WERI-Rb-1 (cell line): ENCODE data around the gene ULK1.
A peak's percentile ranks its signal among the peaks of the same experiment; 100 is the strongest.

Source experiments
- DNase-seq: peaks from one replicate; pipeline ENCODE4 v3.0.0-alpha.2; 2020
- H3K27ac ChIP-seq: fragments of 250-450 bp; sonication (Bioruptor Pico); 2 replicates; pipeline ENCODE4 v1.5.1; 2020; ENCODE audit warnings: mild to moderate bottlenecking, moderate library complexity
- H3K27me3 ChIP-seq: fragments of 250-450 bp; sonication (Bioruptor Pico); 2 replicates; pipeline ENCODE4 v1.5.1; 2021; ENCODE audit warnings: mild to moderate bottlenecking, low read depth, moderate library complexity; ENCODE audit not compliant: insufficient read depth, severe bottlenecking
- H3K36me3 ChIP-seq: fragments of 250-450 bp; sonication (Bioruptor Pico); 2 replicates; pipeline ENCODE4 v1.5.1; 2020; ENCODE audit warnings: mild to moderate bottlenecking, moderate library complexity
- H3K4me3 ChIP-seq: 2 replicates; pipeline ENCODE4 v1.5.1; 2011; ENCODE audit warnings: low read depth, mild to moderate bottlenecking, control low read depth, low read length
- H3K9me3 ChIP-seq: fragments of 250-450 bp; sonication (Bioruptor Pico); 2 replicates; pipeline ENCODE4 v1.5.1; 2021; ENCODE audit warnings: mild to moderate bottlenecking, moderate library complexity; ENCODE audit not compliant: severe bottlenecking
- CTCF ChIP-seq: IDR thresholded peaks from 2 replicates; pipeline ENCODE4 v1.5.1; 2011; ENCODE audit warnings: low read depth, mild to moderate bottlenecking, control low read depth, inconsistent platforms, low read length

Gene ULK1

GRCh38 chr12:131893605-131894312 lies 663 bp upstream of the ULK1 start:
- Histone ChIP-seq H3K9me3 (no peaks in the 10 kb centered on the region), H3K4me3 (no peak overlapping the region), H3K27me3 (no peaks in the 10 kb centered on the region), H3K27ac (no peak overlapping the region), H3K36me3 (peaks cover 17% of the 10 kb centered on the region)
- no peak for TF ChIP-seq CTCF
- no peak for DNase-seq

- no peaks in the 10 kb centered on the region for H3K9me3 ChIP-seq
- no peaks in the 10 kb centered on the region for H3K27me3 ChIP-seq
- peak overlapping the region; percentile 52; the same call in 1 of the 2 replicates for H3K27ac ChIP-seq
- no peak for DNase-seq
- H3K4me3 ChIP-seq, result peak overlapping the region; percentile 54
- no peak for TF ChIP-seq CTCF
- peaks cover 17% of the 10 kb centered on the region for H3K36me3 ChIP-seq
These were observed 688 bp downstream of the ULK1 start for GRCh38 chr12:131894981-131895639.

GRCh38 chr12:131895640-131896079 lies 1.2 kb downstream of the ULK1 start:
- peaks cover 17% of the 10 kb centered on the region for H3K36me3 ChIP-seq

GRCh38 chr12:131896080-131896810 lies 1.8 kb downstream of the ULK1 start:
- DNase-seq, result peak; percentile 88
- H3K4me3 ChIP-seq, result peak overlapping the region; percentile 54
- peaks cover 17% of the 10 kb centered on the region for H3K36me3 ChIP-seq
- no peaks in the 10 kb centered on the region for H3K27me3 ChIP-seq
- no peaks in the 10 kb centered on the region for H3K9me3 ChIP-seq
- H3K27ac ChIP-seq, result peak overlapping the region; percentile 40
- TF ChIP-seq CTCF, result no peak

More at GRCh38 chr12:131895640-131896079, 1.2 kb downstream of the ULK1 start:
- Histone ChIP-seq H3K27me3 (no peaks in the 10 kb centered on the region), H3K27ac (peak overlapping the region; percentile 40; the same call in 1 of the 2 replicates), H3K9me3 (no peaks in the 10 kb centered on the region), H3K4me3 (peak overlapping the region; percentile 54)
- DNase-seq, result no peak
- no peak for TF ChIP-seq CTCF

GRCh38 chr12:131896811-131897270 lies 2.4 kb downstream of the ULK1 start:
- no peak for DNase-seq
- TF ChIP-seq CTCF, result no peak
- Histone ChIP-seq H3K27ac (no peak overlapping the region), H3K36me3 (peaks cover 17% of the 10 kb centered on the region), H3K4me3 (no peak overlapping the region), H3K27me3 (no peaks in the 10 kb centered on the region), H3K9me3 (no peaks in the 10 kb centered on the region)
